Fibroblast of lung (primary cell): ENCODE results near the gene SYNE1. TPM values are rescaled to one million over a fixed set of nuclear protein-coding genes. Genes with fewer than 3 reads are reported as not detected.

ENCODE experiments used
- DNase-seq, 2 donors: peaks; one replicate each; pipeline versions ENCODE4 v3.0.0 to v3.0.0-alpha.2; 2010; ENCODE audit warnings: low read depth in 2 of 2
- H2AFZ ChIP-seq: 2 replicates; pipeline ENCODE4 v1.5.1; 2012; ENCODE audit warnings: low read length, control low read depth, inconsistent platforms
- H3K27ac ChIP-seq: 2 replicates; pipeline ENCODE4 v1.5.1; 2011; ENCODE audit warnings: low read length, control low read depth; ENCODE audit not compliant: insufficient read depth
- H3K27me3 ChIP-seq: 2 replicates; pipeline ENCODE4 v1.5.1; 2011; ENCODE audit warnings: mild to moderate bottlenecking, low read length; ENCODE audit not compliant: control insufficient read depth, insufficient read depth
- H3K36me3 ChIP-seq: 2 replicates; pipeline ENCODE4 v1.5.1; 2011; ENCODE audit warnings: low read length; ENCODE audit not compliant: control insufficient read depth, insufficient read depth
- H3K4me1 ChIP-seq: 2 replicates; pipeline ENCODE4 v1.5.1; 2011; ENCODE audit warnings: low read length; ENCODE audit not compliant: control insufficient read depth, insufficient read depth; ENCODE audit errors: extremely low read depth
- H3K4me2 ChIP-seq: 2 replicates; pipeline ENCODE4 v1.5.1; 2011; ENCODE audit warnings: low read length, control low read depth; ENCODE audit not compliant: insufficient read depth; ENCODE audit errors: extremely low read depth
- H3K4me3 ChIP-seq, 4 experiments: fragments of 200-600 bp in 1 of 4; sonication (generic) in 1 of 4; replicated peaks in 1 of 4; 2 replicates each; pipeline ENCODE4 v1.5.1; 2011 to 2016; ENCODE audit warnings: low read length in 4 of 4, low read depth in 3 of 4, mild to moderate bottlenecking in 3 of 4, control low read depth in 2 of 4, inconsistent platforms in 1 of 4, mixed read lengths in 1 of 4; ENCODE audit not compliant: insufficient read depth in 1 of 4; ENCODE audit errors: control extremely low read depth in 1 of 4
- H3K79me2 ChIP-seq: 2 replicates; pipeline ENCODE4 v1.5.1; 2012; ENCODE audit warnings: mild to moderate bottlenecking, low read length, inconsistent platforms; ENCODE audit not compliant: control insufficient read depth, insufficient read depth
- H3K9ac ChIP-seq: 2 replicates; pipeline ENCODE4 v1.5.1; 2011; ENCODE audit warnings: mild to moderate bottlenecking, low read length, control low read depth; ENCODE audit not compliant: insufficient read depth
- H3K9me3 ChIP-seq: 2 replicates; pipeline ENCODE4 v1.5.1; 2012; ENCODE audit warnings: low read depth, low read length; ENCODE audit not compliant: control insufficient read depth, insufficient read depth
- H4K20me1 ChIP-seq: 2 replicates; pipeline ENCODE4 v1.5.1; 2011; ENCODE audit warnings: low read length; ENCODE audit not compliant: control insufficient read depth, insufficient read depth; ENCODE audit errors: extremely low read depth
- CTCF ChIP-seq, 2 donors: IDR thresholded peaks in 1 of 2; conservative IDR thresholded peaks in 1 of 2; 1 replicate in 1 of 2; 2 replicates in 1 of 2; pipeline ENCODE4 v1.5.1; 2011 to 2012; ENCODE audit warnings: low read length in 2 of 2, control low read depth in 1 of 2, inconsistent platforms in 1 of 2, low read depth in 1 of 2, mild to moderate bottlenecking in 1 of 2
- EZH2 ChIP-seq: IDR thresholded peaks from 2 replicates; pipeline ENCODE4 v1.5.1; 2012; ENCODE audit warnings: low read length, control low read depth, mild to moderate bottlenecking; ENCODE audit errors: missing control alignments
- polyA plus RNA-seq, 2 donors: library from polyadenylated mRNA; depleted of rRNA in 1 of 2; stranded (reverse) in 1 of 2; unstranded in 1 of 2; fragments of >200 nt; gene quantifications; 2 replicates each; pipeline ENCODE4 v1.2.1, GENCODE V29; 2011 to 2012; ENCODE audit warnings: missing spikeins in 1 of 2
- total RNA-seq: library from RNA; depleted of rRNA; stranded (reverse); fragments of >200 nt; gene quantifications from 2 replicates; pipeline ENCODE4 v1.2.1, GENCODE V29; 2014

SYNE1 gene
- total and polyA plus RNA-seq, 2 donors (not counting 1 experiment from before 2014, with no cell fraction given): 21.7 to 219 TPM

- Histone ChIP-seq H3K9ac (no peak overlapping the region), H3K4me1 (no peaks in the 10 kb centered on the region), H3K27ac (no peak overlapping the region), H3K27me3 (no peaks in the 10 kb centered on the region), H2AFZ (no peak overlapping the region), H3K79me2 (no peaks in the 10 kb centered on the region), H3K4me2 (no peak overlapping the region), H3K9me3 (no peaks in the 10 kb centered on the region), H4K20me1 (no peaks in the 10 kb centered on the region), H3K36me3 (no peaks in the 10 kb centered on the region), H3K4me3 (no peak overlapping the region)
- no peak for TF ChIP-seq CTCF (conservative IDR thresholded peaks at IDR 0.05 in 1 of 2, IDR thresholded peaks at IDR 0.05 in 1 of 2; ENCODE audit: low read depth in 1 of 2, low read length in 2 of 2)
- TF ChIP-seq EZH2: no peak
- no peak for DNase-seq
Measured at GRCh38 chr6:152609125-152609670, 28.0 kb downstream of the SYNE1 start.

- no peak for TF ChIP-seq EZH2
- Histone ChIP-seq H2AFZ (no peak overlapping the region), H3K4me2 (no peak overlapping the region), H3K4me1 (no peaks in the 10 kb centered on the region), H3K36me3 (no peaks in the 10 kb centered on the region), H3K9ac (no peak overlapping the region), H3K79me2 (no peaks in the 10 kb centered on the region), H3K27me3 (no peaks in the 10 kb centered on the region), H3K9me3 (no peaks in the 10 kb centered on the region), H3K27ac (no peak overlapping the region), H3K4me3 (no peak overlapping the region), H4K20me1 (no peaks in the 10 kb centered on the region)
- peak in 1 of 2 donors; percentile 22 for DNase-seq
Measured at GRCh38 chr6:152605941-152606340, 31.2 kb downstream of the SYNE1 start.

GRCh38 chr6:152605342-152605741 lies 31.8 kb downstream of the SYNE1 start:
- no peak overlapping the region for H3K4me3 ChIP-seq
- H2AFZ ChIP-seq: no peak overlapping the region
- H3K27ac ChIP-seq: no peak overlapping the region
- H3K79me2 ChIP-seq: no peaks in the 10 kb centered on the region
- H3K4me2 ChIP-seq: no peak overlapping the region
- H4K20me1 ChIP-seq: no peaks in the 10 kb centered on the region
- H3K9me3 ChIP-seq: no peaks in the 10 kb centered on the region
- no peaks in the 10 kb centered on the region for H3K4me1 ChIP-seq
- H3K27me3 ChIP-seq: no peaks in the 10 kb centered on the region
- no peak overlapping the region for H3K9ac ChIP-seq
- TF ChIP-seq EZH2: no peak
- TF ChIP-seq CTCF (conservative IDR thresholded peaks at IDR 0.05 in 1 of 2, IDR thresholded peaks at IDR 0.05 in 1 of 2; ENCODE audit: low read depth in 1 of 2, low read length in 2 of 2): no peak
- peak in 1 of 2 donors; percentile 49 for DNase-seq
- H3K36me3 ChIP-seq: no peaks in the 10 kb centered on the region
